HTR-8/SVneo (cell line): Measurements from ENCODE around the gene CACNG4.

Source experiments
- DNase-seq: peaks from one replicate; pipeline ENCODE4 v3.0.0; 2011; ENCODE audit warnings: low spot score, mixed read lengths; ENCODE audit not compliant: insufficient read length
- FAIRE-seq: peaks from 2 replicates; lab custom pipeline; 2011; peaks lifted over from hg19 to GRCh38; lab: Jason Lieb, UNC

The CACNG4 gene

GRCh38 chr17:67004181-67004580, 39.7 kb downstream of the CACNG4 start:
- DNase-seq (no peak), FAIRE-seq (no peak)

GRCh38 chr17:67007266-67007665, 42.8 kb downstream of the CACNG4 start:
- DNase-seq: no peak
- no peak for FAIRE-seq

GRCh38 chr17:67008101-67008500, 43.6 kb downstream of the CACNG4 start:
- DNase-seq (no peak), FAIRE-seq (no peak)

- no peak for DNase-seq
- peak; percentile 80 for FAIRE-seq
Measured at GRCh38 chr17:67011527-67012175, 47.1 kb downstream of the CACNG4 start.

- FAIRE-seq: no peak
- DNase-seq: no peak
Measured at GRCh38 chr17:67013891-67014290, 49.4 kb downstream of the CACNG4 start.

- FAIRE-seq (no peak), DNase-seq (no peak)
Measured at GRCh38 chr17:67015001-67015400, 50.5 kb downstream of the CACNG4 start.

- DNase-seq (no peak), FAIRE-seq (no peak)
Measured at GRCh38 chr17:67016039-67016762, 51.7 kb downstream of the CACNG4 start.

- DNase-seq (no peak), FAIRE-seq (peak; percentile 20)
Measured at GRCh38 chr17:67017910-67018309, 53.4 kb downstream of the CACNG4 start.

GRCh38 chr17:67018471-67019434, 54.2 kb downstream of the CACNG4 start:
- no peak for FAIRE-seq
- DNase-seq: no peak

- FAIRE-seq (no peak), DNase-seq (no peak)
Measured at GRCh38 chr17:67019809-67020208, 55.3 kb downstream of the CACNG4 start.

- FAIRE-seq: no peak
- DNase-seq: no peak
Measured at GRCh38 chr17:67020293-67020766, 55.8 kb downstream of the CACNG4 start.

- DNase-seq (no peak), FAIRE-seq (no peak)
Measured at GRCh38 chr17:67021196-67021595, 56.7 kb downstream of the CACNG4 start.

GRCh38 chr17:67021743-67022450, 57.4 kb downstream of the CACNG4 start:
- peak; percentile 74 for FAIRE-seq
- DNase-seq: no peak

GRCh38 chr17:67022451-67022810, 57.9 kb downstream of the CACNG4 start:
- no peak for FAIRE-seq
- DNase-seq: no peak

- DNase-seq (no peak), FAIRE-seq (no peak)
Measured at GRCh38 chr17:67024736-67025135, 60.2 kb downstream of the CACNG4 start.

- FAIRE-seq (peak; percentile 4), DNase-seq (no peak)
Measured at GRCh38 chr17:67025216-67025792, 60.8 kb downstream of the CACNG4 start.

GRCh38 chr17:67026341-67026740, 61.8 kb downstream of the CACNG4 start:
- DNase-seq (no peak), FAIRE-seq (no peak)

- DNase-seq (peak; percentile 45), FAIRE-seq (no peak)
Measured at GRCh38 chr17:67027031-67027628, 62.6 kb downstream of the CACNG4 start.

- no peak for DNase-seq
- FAIRE-seq: no peak
Measured at GRCh38 chr17:67030641-67031040, 66.1 kb downstream of the CACNG4 start.
